ENCODE data around the gene PLEKHG4B. TPM values are rescaled to one million over a fixed set of nuclear protein-coding genes. Genes with fewer than 3 reads are reported as not detected.

The PLEKHG4B gene
- polyA plus RNA-seq, 1 of the 3 experiments (the other 2 are of a cell fraction), result 0.18 TPM

- Histone ChIP-seq H3K4me1 (ENCODE audit: control insufficient read depth in 1 of 2, insufficient read depth in 2 of 2, low read depth in 1 of 2, low read length in 1 of 2) (peaks cover 0 to 9% of the 10 kb centered on the region in 2 experiments; a peak in 1 of 4 replicates), H3K27ac (ENCODE audit: low read depth in 2 of 2, low read length in 1 of 2) (no peak overlapping the region), H3K4me2 (no peak overlapping the region), H3K9me3 (no peaks in the 10 kb centered on the region), H2AFZ (ENCODE audit: low read depth) (no peak overlapping the region), H3K4me3 (ENCODE audit: low read depth in 2 of 2, low read length in 1 of 2) (no peak overlapping the region), H4K20me1 (ENCODE audit: insufficient read depth) (no peaks in the 10 kb centered on the region), H3K36me3 (replicated peaks in 1 of 2; ENCODE audit: control insufficient read depth in 1 of 2, insufficient read depth in 2 of 2, low read length in 1 of 2) (no peaks in the 10 kb centered on the region), H3K79me2 (ENCODE audit: insufficient read depth) (no peaks in the 10 kb centered on the region), H3K9ac (no peak overlapping the region), H3F3A (replicated peaks; ENCODE audit: insufficient read depth) (no peaks in the 10 kb centered on the region), H3K27me3 (ENCODE audit: insufficient read depth) (peaks cover 3% of the 10 kb centered on the region; the same call in 1 of the 2 replicates), H3K9me2 (no peaks in the 10 kb centered on the region)
- ChIA-PET CTCF (interaction anchor here (1.8 kb wide), 1 partner anchor 13 kb away, joined by 9 read pairs; no protein-coding TSS in a partner anchor), POLR2A (no interaction called here)
- no peak for DNase-seq
- TF ChIP-seq TAF1 (IDR thresholded peaks at IDR 0.05; ENCODE audit: borderline replicate concordance, low read depth, low read length) (no peak), YY1 (IDR thresholded peaks at IDR 0.05; ENCODE audit: low read depth) (no peak), RAD21 (IDR thresholded peaks at IDR 0.05; ENCODE audit: low read length) (no peak), RCOR1 (IDR thresholded peaks at IDR 0.05; ENCODE audit: low read length) (no peak), EP300 (IDR thresholded peaks at IDR 0.05; ENCODE audit: borderline replicate concordance in 1 of 2, low read depth in 1 of 2, low read length in 1 of 2) (no peak), JUND (IDR thresholded peaks at IDR 0.05) (no peak), ELF1 (IDR thresholded peaks at IDR 0.05) (no peak), FOSL2 (IDR thresholded peaks at IDR 0.05; ENCODE audit: borderline replicate concordance, low read depth) (no peak), TCF12 (IDR thresholded peaks at IDR 0.05) (no peak), NFIC (IDR thresholded peaks at IDR 0.05; ENCODE audit: borderline replicate concordance) (no peak), CHD2 (IDR thresholded peaks at IDR 0.05; ENCODE audit: low read length, partially characterized antibody) (no peak), RXRA (IDR thresholded peaks at IDR 0.05; ENCODE audit: borderline replicate concordance, low read depth) (no peak), MEF2A (IDR thresholded peaks at IDR 0.05; ENCODE audit: borderline replicate concordance, low read depth) (no peak), SMC3 (IDR thresholded peaks at IDR 0.05; ENCODE audit: low read depth, low read length) (no peak)
- TF ChIP-seq, protein P1, sequence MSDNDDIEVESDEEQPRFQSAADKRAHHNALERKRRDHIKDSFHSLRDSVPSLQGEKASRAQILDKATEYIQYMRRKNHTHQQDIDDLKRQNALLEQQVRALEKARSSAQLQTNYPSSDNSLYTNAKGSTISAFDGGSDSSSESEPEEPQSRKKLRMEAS (IDR thresholded peaks at IDR 0.05; ENCODE audit: low read depth), result no peak
- TF ChIP-seq, protein P2, sequence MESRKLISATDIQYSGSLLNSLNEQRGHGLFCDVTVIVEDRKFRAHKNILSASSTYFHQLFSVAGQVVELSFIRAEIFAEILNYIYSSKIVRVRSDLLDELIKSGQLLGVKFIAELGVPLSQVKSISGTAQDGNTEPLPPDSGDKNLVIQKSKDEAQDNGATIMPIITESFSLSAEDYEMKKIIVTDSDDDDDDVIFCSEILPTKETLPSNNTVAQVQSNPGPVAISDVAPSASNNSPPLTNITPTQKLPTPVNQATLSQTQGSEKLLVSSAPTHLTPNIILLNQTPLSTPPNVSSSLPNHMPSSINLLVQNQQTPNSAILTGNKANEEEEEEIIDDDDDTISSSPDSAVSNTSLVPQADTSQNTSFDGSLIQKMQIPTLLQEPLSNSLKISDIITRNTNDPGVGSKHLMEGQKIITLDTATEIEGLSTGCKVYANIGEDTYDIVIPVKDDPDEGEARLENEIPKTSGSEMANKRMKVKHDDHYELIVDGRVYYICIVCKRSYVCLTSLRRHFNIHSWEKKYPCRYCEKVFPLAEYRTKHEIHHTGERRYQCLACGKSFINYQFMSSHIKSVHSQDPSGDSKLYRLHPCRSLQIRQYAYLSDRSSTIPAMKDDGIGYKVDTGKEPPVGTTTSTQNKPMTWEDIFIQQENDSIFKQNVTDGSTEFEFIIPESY (IDR thresholded peaks at IDR 0.05; ENCODE audit: borderline replicate concordance, low read depth), result no peak
- TF ChIP-seq, protein P3, sequence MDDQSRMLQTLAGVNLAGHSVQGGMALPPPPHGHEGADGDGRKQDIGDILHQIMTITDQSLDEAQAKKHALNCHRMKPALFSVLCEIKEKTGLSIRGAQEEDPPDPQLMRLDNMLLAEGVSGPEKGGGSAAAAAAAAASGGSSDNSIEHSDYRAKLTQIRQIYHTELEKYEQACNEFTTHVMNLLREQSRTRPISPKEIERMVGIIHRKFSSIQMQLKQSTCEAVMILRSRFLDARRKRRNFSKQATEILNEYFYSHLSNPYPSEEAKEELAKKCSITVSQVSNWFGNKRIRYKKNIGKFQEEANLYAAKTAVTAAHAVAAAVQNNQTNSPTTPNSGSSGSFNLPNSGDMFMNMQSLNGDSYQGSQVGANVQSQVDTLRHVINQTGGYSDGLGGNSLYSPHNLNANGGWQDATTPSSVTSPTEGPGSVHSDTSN (IDR thresholded peaks at IDR 0.05), result no peak
- TF ChIP-seq, protein P4, sequence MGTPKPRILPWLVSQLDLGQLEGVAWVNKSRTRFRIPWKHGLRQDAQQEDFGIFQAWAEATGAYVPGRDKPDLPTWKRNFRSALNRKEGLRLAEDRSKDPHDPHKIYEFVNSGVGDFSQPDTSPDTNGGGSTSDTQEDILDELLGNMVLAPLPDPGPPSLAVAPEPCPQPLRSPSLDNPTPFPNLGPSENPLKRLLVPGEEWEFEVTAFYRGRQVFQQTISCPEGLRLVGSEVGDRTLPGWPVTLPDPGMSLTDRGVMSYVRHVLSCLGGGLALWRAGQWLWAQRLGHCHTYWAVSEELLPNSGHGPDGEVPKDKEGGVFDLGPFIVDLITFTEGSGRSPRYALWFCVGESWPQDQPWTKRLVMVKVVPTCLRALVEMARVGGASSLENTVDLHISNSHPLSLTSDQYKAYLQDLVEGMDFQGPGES (IDR thresholded peaks at IDR 0.05; ENCODE audit: low read depth, low read length), result no peak
- WGBS (ENCODE audit: low lambda C conversion rate), result 72% methylated on average over 6 of the region's 16 CpGs
These were observed 83.0 kb downstream of the PLEKHG4B start for GRCh38 chr5:174876-175465.

Data from SK-N-SH (cell line).